OCI-LY7 (cell line): ENCODE data around the gene NUTF2. TPM values are rescaled to one million over a fixed set of nuclear protein-coding genes. Genes with fewer than 3 reads are reported as not detected.
A peak's percentile ranks its signal among the peaks of the same experiment; 100 is the strongest.

Experiments
- BruUV-seq: library from RNA; stranded (reverse); fragments of 400-500 nt; replicated peaks from 2 replicates; lab custom pipeline; 2021; lab: Mats Ljungman, UMichigan
- CTCF ChIA-PET: fragments of 300-600 bp; sonication (Branson Sonifier 250); formaldehyde crosslinking; loops from one replicate; lab custom pipeline; 2022; ENCODE audit warnings: antibody characterized with exemption; ENCODE audit not compliant: unreplicated experiment; lab: Charles Lee
- POLR2A ChIA-PET: fragments of 300-600 bp; sonication (Branson Sonifier 250); formaldehyde crosslinking; loops from one replicate; lab custom pipeline; 2022; ENCODE audit warnings: antibody characterized with exemption; lab: Charles Lee
- DNase-seq: peaks from one replicate; pipeline ENCODE4 v3.0.0-alpha.2; 2015; ENCODE audit warnings: low spot score
- H2AFZ ChIP-seq: fragments of 200-600 bp; sonication (generic), shearing (Covaris generic); 2 replicates; pipeline ENCODE4 v1.6.1; 2014; ENCODE audit warnings: mild to moderate bottlenecking, antibody characterized with exemption, low read length, moderate library complexity
- H3K27ac ChIP-seq: fragments of 200-600 bp; sonication (generic); 2 replicates; pipeline ENCODE4 v1.5.1; 2014; ENCODE audit warnings: mixed run types, low read depth, mild to moderate bottlenecking, moderate library complexity, low read length, inconsistent platforms; ENCODE audit not compliant: poor library complexity, severe bottlenecking
- H3K36me3 ChIP-seq: fragments of 200-600 bp; sonication (generic); 2 replicates; pipeline ENCODE4 v1.6.1; 2014; ENCODE audit warnings: mild to moderate bottlenecking, antibody characterized with exemption, low read length, moderate library complexity, mixed read lengths; ENCODE audit not compliant: insufficient read depth
- H3K4me1 ChIP-seq: fragments of 200-600 bp; sonication (generic); 2 replicates; pipeline ENCODE4 v1.5.1; 2014; ENCODE audit warnings: mild to moderate bottlenecking, low read length; ENCODE audit not compliant: insufficient read depth, poor library complexity, severe bottlenecking
- H3K4me2 ChIP-seq: fragments of 200-600 bp; sonication (generic); 2 replicates; pipeline ENCODE4 v1.6.1; 2014; ENCODE audit warnings: mild to moderate bottlenecking, low read length
- H3K4me3 ChIP-seq: fragments of 200-600 bp; sonication (generic); 2 replicates; pipeline ENCODE4 v1.5.1; 2014; ENCODE audit warnings: mild to moderate bottlenecking, low read depth, low read length; ENCODE audit not compliant: poor library complexity, severe bottlenecking
- H3K79me2 ChIP-seq: fragments of 200-600 bp; sonication (generic); 2 replicates; pipeline ENCODE4 v1.6.1; 2016; ENCODE audit warnings: low read depth, mild to moderate bottlenecking, low read length, moderate library complexity, mixed read lengths; ENCODE audit not compliant: insufficient read depth
- H3K9me2 ChIP-seq: fragments of 200-600 bp; sonication (generic); 2 replicates; pipeline ENCODE4 v1.6.1; 2016; ENCODE audit warnings: mild to moderate bottlenecking, low read length, mixed read lengths; ENCODE audit not compliant: insufficient read depth
- H3K9me3 ChIP-seq: fragments of 200-600 bp; sonication (generic); 2 replicates; pipeline ENCODE4 v1.6.1; 2014; ENCODE audit warnings: mild to moderate bottlenecking, mixed run types, low read length, mixed read lengths
- H4K20me1 ChIP-seq: fragments of 200-600 bp; sonication (generic); 2 replicates; pipeline ENCODE4 v1.6.1; 2014; ENCODE audit warnings: mild to moderate bottlenecking, antibody characterized with exemption, low read length, moderate library complexity, mixed read lengths; ENCODE audit not compliant: insufficient read depth
- CTCF ChIP-seq: fragments of 200-600 bp; sonication (generic); conservative IDR thresholded peaks from 2 replicates; pipeline ENCODE4 v1.5.1; 2014; ENCODE audit warnings: mild to moderate bottlenecking, antibody characterized with exemption, low read length, moderate library complexity, mixed read lengths
- EZH2phosphoT487 ChIP-seq: fragments of 200-600 bp; sonication (generic); IDR thresholded peaks from 2 replicates; pipeline ENCODE4 v1.6.1; 2018; ENCODE audit warnings: low read depth, borderline replicate concordance, mild to moderate bottlenecking, mixed run types, antibody characterized with exemption, low read length, moderate library complexity, mixed read lengths
- intact Hi-C: fragments of 100-400 bp; cut with micrococcal nuclease; formaldehyde crosslinking; loops from one replicate; pipeline ENCODE4 v1.10.0; 2022; ENCODE audit not compliant: unreplicated experiment
- total RNA-seq, 2 experiments: library from RNA; depleted of rRNA in 1 of 2; stranded (reverse); fragments of >200 nt in 1 of 2; shearing (Covaris generic) in 1 of 2; gene quantifications; 2 replicates each; pipeline ENCODE4 v1.2.3, GENCODE V29; 2014 to 2022

Gene NUTF2
- total RNA-seq, 2 experiments from 2014 or later, result 143 to 187 TPM

- H3K9me3 ChIP-seq, result no peaks in the 10 kb centered on the region
- peak overlapping the region; percentile 94 for H3K4me2 ChIP-seq
- no peaks in the 10 kb centered on the region for H3K36me3 ChIP-seq
- H3K4me1 ChIP-seq, result peaks cover 15% of the 10 kb centered on the region
- H4K20me1 ChIP-seq, result no peaks in the 10 kb centered on the region
- ChIA-PET POLR2A (interaction anchor here (1.0 to 1.5 kb wide), 2 partner anchors 129 to 170 kb away, joined by 3 read pairs; partner anchors contain the start of genes DDX28 and DUS2), CTCF (no interaction called here)
- intact Hi-C loops, result no loop called here
- no peaks in the 10 kb centered on the region for H3K9me2 ChIP-seq
- no peak for DNase-seq
- peak overlapping the region; percentile 99 for H3K4me3 ChIP-seq
- no TSS peak for BruUV-seq
- peaks cover 15% of the 10 kb centered on the region; the same call in 1 of the 2 replicates for H3K79me2 ChIP-seq
- TF ChIP-seq EZH2phosphoT487, result no peak
- no peak for TF ChIP-seq CTCF
- H2AFZ ChIP-seq, result peak overlapping the region; percentile 58; the same call in 1 of the 2 replicates
- H3K27ac ChIP-seq, result peak overlapping the region; percentile 24
These were observed 47.1 kb downstream of the NUTF2 start for GRCh38 chr16:67893743-67894399.

- no peak overlapping the region for H2AFZ ChIP-seq
- H3K4me1 ChIP-seq, result peaks cover 13% of the 10 kb centered on the region
- ChIA-PET POLR2A (interaction anchor here (0.5 to 0.6 kb wide), 3 partner anchors 47 to 876 kb away, joined by 3 to 5 read pairs (median 3); no protein-coding TSS in a partner anchor), CTCF (interaction anchor here (1.1 kb wide), 1 partner anchor 35 kb away, joined by 3 read pairs; no protein-coding TSS in a partner anchor)
- H3K4me3 ChIP-seq, result no peak overlapping the region
- H3K27ac ChIP-seq, result no peak overlapping the region
- no peak for DNase-seq
- no peaks in the 10 kb centered on the region for H3K36me3 ChIP-seq
- no TSS peak for BruUV-seq
- H3K9me3 ChIP-seq, result no peaks in the 10 kb centered on the region
- H3K79me2 ChIP-seq, result peaks cover 15% of the 10 kb centered on the region; the same call in 1 of the 2 replicates
- no peak for TF ChIP-seq CTCF
- no peak for TF ChIP-seq EZH2phosphoT487
- H3K4me2 ChIP-seq, result no peak overlapping the region
- no peaks in the 10 kb centered on the region for H3K9me2 ChIP-seq
- intact Hi-C loops, result no loop called here
- no peaks in the 10 kb centered on the region for H4K20me1 ChIP-seq
These were observed 50.5 kb downstream of the NUTF2 start for GRCh38 chr16:67897231-67897630.

- H3K27ac ChIP-seq, result no peak overlapping the region
- no peak overlapping the region for H2AFZ ChIP-seq
- ChIA-PET POLR2A (no interaction called here), CTCF (no interaction called here)
- intact Hi-C loops, result no loop called here
- no peaks in the 10 kb centered on the region for H4K20me1 ChIP-seq
- no peak overlapping the region for H3K4me3 ChIP-seq
- no peaks in the 10 kb centered on the region for H3K9me3 ChIP-seq
- no peaks in the 10 kb centered on the region for H3K9me2 ChIP-seq
- no peak for DNase-seq
- no TSS peak for BruUV-seq
- no peak overlapping the region for H3K4me2 ChIP-seq
- H3K36me3 ChIP-seq, result no peaks in the 10 kb centered on the region
- no peaks in the 10 kb centered on the region for H3K4me1 ChIP-seq
- TF ChIP-seq CTCF, result no peak
- no peak for TF ChIP-seq EZH2phosphoT487
- no peaks in the 10 kb centered on the region for H3K79me2 ChIP-seq
These were observed 55.0 kb downstream of the NUTF2 start for GRCh38 chr16:67901734-67902133.
